HG02763 (cell line): Measurements from ENCODE around the gene ATAD5.
A peak's percentile ranks its signal among the peaks of the same experiment; 100 is the strongest.
"Not testable (repeated sequence)": the region's sequence is repeated elsewhere in the genome, so short reads cannot be mapped to it uniquely, and the experiment has no call there.

ENCODE experiments used
- ATAC-seq: cut with Tn5 transposase; IDR thresholded peaks from one replicate; pipeline ENCODE4 v1.9.1; 2021; ENCODE audit warnings: mild to moderate bottlenecking, moderate library complexity; ENCODE audit not compliant: unreplicated experiment

ATAD5 gene

DNA sequence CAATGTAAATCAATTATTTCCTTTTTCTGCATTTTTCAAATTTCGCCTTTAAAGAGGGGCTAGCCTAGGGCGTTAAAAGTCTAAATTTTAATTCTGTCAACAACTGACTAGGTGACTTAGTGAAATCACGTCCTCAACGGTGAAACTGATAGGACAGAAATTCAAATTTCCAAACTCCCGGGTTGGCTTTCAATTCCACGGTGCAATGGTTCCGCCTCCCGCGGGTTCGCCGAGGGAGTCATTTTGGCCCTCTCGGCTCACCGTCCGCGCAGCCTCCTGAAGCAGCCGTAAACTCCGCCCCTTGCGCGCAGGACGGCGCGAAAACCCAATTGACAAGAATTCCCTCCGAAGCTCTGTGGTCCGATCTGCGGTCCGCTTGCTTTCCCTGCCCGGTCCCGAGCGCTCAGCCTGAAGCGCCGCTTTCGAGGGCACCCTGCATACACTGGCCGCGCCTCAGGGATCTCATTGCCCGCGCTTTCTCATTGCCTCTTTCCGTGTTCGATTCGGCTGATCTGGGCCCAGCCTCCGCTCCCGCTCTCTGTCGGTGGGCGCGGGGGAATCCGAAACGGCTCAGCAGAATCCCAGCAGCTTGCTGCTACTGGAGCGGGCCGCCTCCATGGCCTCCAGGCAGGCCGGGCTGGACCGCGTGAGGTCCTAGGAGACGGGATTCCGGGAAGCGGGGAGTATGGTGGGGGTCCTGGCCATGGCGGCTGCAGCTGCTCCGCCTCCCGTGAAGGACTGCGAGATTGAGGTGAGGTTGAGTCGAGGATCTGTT is at the start of gene ATAD5:
ATAD5 (plus strand) TSS at position 304 of the 775 bp plus-strand sequence; CDS start at position 686, 382 bp downstream.
- peak; percentile 72 for ATAC-seq

DNA sequence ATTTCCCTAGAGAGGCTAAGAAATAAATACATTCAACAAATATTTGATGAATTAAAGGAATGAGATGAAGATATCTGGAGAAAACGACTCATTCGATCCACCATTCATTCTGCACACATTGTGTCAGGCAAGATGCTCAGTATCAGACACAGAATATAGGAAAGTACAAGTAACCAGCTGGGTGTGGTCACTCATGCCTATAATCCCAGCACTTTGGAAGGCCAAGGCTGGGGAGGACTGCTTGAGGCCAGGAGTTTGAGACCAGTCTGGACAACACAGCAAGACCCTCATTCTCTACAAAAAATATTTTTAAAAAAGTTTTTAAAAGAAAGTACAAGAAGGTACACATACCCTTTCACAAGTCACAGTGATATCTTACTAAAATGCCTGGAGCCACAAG is 49.6 kb upstream of the ATAD5 start:
- no peak for ATAC-seq

DNA sequence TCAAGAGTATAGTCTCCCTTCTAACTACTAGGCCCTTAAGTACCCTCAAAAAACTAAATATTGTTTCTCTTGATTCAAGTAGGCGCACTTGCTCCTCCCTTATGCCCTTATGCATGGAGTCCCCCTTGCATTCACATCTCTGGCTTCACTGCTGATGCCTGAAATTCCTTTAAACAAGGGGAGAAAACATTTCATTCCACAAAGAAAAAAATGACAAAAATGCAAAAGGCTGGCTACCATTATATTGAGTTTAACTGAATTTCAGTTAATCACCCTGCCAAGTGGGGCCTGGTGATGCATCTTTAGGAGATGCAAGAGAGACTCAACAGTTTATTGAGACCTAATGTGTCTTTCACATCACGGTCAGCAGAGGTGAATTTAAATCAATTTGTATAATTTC is 42.8 kb upstream of the ATAD5 start:
- no peak for ATAC-seq

DNA sequence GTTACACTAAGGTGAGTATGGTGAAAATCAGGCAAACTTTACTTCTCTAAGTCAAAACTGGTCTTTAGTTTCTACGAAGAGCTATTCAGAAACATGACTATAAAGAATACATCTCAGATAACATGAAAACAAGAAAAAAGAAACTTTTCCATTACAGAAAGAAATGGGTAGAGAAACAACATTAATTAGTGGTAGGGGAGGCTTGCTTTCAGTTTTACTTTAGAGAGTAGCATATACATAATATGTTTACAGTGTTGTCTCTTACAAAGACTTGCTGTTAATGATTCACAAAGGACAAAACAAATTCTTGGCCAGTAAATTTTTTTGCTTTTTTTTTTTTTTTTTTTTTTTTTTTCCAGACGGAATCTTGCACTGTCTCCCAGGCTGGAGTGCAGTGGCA is 41.5 kb upstream of the ATAD5 start:
- ATAC-seq: no peak

GRCh38 chr17:30793282-30793977 is 38.3 kb upstream of the ATAD5 start:
- ATAC-seq: no peak

GRCh38 chr17:30794372-30794771 is 37.4 kb upstream of the ATAD5 start:
- ATAC-seq: no peak

DNA sequence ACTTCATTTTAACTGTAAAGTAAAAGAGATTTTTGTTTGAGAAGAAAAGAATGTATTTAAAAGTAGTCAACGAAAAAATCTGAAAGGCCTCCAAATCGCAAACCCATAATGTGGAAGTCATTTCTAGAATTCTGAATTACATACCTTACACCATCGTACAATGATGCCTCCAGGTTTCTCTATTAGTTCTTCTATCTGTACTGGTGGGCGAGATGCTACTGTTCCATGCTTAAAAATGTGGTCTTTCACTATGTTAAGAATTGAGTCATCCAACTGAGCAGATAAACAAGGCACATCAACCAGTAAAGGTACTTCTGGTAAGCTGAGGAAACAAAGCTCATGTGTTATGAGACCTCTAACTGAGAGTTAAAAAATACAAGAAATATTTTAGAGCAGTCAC is 35.8 kb upstream of the ATAD5 start:
- no peak for ATAC-seq

DNA sequence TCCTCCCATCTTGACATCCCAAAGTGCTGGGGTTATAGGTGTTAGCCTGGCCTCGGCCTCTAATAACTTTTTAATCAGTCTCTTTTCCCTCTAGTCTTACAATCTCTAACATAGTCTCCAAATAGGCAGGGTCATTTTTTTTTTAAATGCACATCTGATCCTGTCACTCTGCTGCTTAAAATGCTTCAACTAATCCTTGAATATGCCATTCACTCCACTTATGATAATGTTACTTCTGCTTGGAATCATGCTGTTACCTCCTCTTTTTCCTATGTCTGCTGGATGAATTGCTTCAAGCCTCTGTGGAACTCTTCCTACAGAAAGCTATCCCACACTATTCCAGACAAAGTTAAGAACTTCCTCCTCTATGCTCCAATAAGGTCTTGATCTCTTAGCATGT is 30.1 kb upstream of the ATAD5 start:
- no peak for ATAC-seq

- no peak for ATAC-seq
Measured at GRCh38 chr17:30805944-30806456, 25.8 kb upstream of the ATAD5 start.

DNA sequence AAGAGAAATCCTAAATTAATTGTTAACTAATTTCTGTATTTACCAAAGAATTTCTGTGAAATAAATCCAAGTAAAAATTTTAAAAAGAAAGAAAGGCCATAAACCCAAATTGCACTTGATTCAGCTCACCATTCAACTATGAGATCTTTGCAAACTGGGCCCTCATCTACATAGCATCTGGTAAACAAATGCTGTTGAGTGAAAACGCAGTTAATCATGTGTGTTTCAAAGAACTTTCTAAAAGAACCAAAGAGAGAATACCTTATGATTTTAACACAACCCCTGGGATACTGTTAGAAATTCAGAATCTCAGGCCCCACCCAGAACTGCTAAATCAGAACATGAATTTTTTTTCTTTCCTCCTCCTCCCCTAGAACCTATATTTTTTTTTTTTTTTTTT is 23.9 kb upstream of the ATAD5 start:
- ATAC-seq: no peak

- ATAC-seq: no peak
Measured at GRCh38 chr17:30808785-30809286, 22.9 kb upstream of the ATAD5 start.

DNA sequence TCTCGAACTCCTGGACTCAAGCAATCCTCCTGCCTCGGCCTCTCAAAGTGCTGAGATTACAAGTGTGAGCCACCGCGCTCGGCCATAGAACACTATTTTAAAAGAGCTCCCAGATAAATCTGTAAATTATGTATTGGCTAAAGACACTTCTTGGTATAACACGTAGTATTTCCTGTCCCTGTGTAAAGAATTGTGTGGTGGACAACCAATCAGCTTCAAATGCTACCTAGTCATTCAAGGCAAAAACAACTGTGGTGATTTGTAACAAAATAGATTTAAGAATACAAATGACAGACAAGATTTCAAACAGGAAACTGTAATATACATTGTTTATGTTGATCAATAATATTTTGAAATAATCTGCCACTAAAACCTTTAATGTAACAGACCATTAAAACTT is 21.9 kb upstream of the ATAD5 start:
- no peak for ATAC-seq

DNA sequence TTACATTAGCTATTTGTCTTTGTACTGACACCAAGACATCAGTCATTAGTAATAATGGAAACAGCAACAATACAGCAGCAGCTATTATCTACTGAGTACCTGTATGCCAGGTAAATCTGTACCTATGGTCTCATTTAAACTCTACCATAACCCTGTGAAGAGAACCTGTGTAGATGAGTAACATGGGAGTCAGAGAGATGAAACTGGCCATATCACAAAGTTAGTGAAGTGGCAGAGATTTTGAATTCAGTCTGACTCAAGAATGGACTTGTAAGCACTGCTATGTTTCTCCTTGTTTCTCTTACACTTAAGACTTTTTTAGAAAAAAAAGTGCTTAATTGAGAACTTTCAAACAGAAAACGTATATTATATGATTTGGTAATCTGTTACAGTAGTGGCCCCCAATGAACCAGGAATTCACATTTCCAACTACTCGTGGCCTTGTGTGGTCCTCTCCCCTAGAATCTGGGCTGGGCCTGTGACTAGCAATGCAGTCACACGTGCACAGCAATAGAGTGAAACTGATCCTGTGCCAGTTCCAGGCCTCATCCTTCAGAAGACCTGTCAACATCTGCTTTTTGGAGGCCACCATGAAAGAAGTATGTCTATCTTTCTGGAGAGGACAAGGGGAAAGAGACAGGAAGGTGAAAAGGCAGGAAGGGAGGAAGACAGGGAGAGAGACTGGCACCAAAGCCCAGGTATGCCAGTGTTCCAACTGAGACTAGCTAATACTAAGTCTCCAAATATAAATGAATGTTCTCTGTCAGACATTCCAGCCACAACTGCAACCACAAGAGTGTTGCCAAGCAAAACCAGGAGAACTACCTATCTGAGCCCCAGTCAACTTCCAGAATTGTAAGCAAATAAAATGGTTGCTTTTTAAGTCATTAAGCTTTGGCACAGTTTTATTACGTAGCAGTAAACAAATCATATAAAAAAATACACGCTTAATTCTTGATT is 19.3 kb upstream of the ATAD5 start:
- no peak for ATAC-seq

DNA sequence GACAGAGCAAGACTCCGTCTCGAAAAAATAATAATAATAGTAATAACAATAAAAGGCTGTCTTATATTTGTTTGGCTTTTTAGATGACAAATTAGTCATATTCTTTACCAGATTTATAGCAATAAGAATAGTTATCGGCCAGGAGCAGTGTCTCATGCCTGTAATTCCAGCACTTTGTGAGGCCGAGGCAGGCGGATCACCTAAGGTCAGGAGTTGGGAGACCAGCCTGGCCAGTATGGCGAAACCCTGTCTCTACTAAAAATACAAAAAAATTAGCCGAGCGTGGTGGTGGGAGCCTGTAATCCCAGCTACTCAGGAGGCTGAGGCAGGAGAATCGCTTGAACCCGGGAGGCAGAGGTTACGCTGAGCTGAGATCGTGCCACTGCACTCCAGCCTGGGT is 17.5 kb upstream of the ATAD5 start:
- not testable (repeated sequence) for ATAC-seq

GRCh38 chr17:30814860-30815259 is 16.9 kb upstream of the ATAD5 start:
- ATAC-seq: not testable (repeated sequence)

DNA sequence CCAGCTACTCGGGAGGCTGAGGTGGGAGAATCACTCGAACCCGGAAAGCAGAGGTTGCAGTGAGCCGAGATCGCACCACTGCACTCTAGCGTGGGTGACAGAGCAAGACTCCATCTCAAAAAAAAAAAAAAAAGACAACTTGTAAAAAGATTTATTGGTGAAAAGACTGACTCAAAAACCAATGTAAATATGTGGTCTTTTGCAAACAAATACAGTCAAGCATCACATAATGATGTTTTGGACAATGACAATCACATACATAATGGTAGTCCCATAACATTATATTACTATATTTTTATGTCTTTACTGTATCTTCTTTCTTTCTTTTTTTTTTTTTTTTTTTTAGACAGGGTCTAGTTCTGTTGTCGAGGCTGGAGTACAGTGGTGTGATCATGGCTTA is 15.6 kb upstream of the ATAD5 start:
- no peak for ATAC-seq

GRCh38 chr17:30819971-30820705 is 11.6 kb upstream of the ATAD5 start:
- no peak for ATAC-seq

GRCh38 chr17:30821871-30822723 is 9.7 kb upstream of the ATAD5 start:
- ATAC-seq: no peak

DNA sequence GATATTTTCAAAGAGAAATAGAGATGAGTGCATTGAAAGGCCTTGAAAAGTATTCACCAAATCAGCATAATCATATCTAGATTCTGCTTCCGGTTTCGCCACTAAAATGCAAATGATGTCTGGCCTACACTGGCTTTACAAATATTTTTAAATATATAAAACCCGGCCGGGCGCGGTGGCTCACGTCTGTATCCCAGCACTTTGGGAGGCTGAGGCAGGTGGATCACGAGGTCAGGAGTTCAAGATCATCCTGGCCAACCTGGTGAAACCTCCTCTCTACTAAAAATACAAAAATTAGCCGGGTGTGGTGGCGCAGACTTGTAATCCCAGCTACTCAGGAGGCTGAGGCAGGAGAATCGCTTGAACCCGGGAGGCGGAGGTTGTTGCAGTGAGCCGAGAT is 8.8 kb upstream of the ATAD5 start:
- ATAC-seq: not testable (repeated sequence)
